ENCODE measurements around the gene TAX1BP3. TPM values are rescaled to one million over a fixed set of nuclear protein-coding genes. Genes with fewer than 3 reads are reported as not detected.

TAX1BP3 gene
- total RNA-seq, 1 donor from 2014 or later, result 81.3 TPM

DNA sequence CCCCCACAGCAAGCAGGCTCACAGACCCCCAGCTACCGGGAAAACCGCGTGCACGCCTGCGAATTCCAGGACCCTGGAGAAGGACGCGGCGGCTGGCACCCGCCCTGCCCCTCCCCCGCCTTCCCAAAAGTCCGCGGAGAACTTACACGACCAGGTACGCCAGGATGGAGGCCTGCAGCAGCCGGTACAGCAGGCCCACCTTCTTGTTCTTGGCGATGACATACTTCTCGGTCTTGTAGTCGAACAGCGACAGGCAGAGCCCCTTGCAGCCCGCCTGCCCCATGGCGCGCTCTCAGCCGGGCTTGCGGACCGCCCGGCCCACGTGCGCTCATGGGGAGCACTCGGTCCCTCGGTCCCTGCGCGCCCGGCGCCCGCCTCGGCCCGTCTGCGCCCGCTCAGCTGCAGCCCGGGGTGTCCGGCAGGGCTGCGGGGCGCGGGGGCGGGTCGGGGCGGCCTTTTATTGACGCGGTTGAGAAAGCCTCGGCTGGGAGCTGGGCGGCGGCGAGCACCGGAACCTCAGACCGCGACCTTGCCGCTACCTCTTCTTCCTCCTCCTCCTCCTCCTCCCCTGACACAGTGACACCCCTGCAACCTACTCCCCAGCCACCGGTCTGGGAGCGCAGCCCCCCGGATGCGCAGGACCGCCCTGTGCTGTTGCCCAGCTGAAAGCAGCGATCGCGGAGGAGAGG lies 27.5 kb upstream of the TAX1BP3 start, which contains the start of gene P2RX5:
P2RX5 (minus strand) TSS at position 433 of the 689 bp plus-strand sequence; CDS start at position 283, 150 bp downstream.
- DNase-seq (ENCODE audit: low spot score, unreplicated experiment), result peak; percentile 37
- peaks cover 53% of the 10 kb centered on the region for H3K27me3 Mint-ChIP-seq
- H3K4me3 Mint-ChIP-seq (ENCODE audit: low read depth), result peak within 1 kb of the TSS; percentile 64
- H3K9me3 Mint-ChIP-seq (ENCODE audit: low read depth), result no peaks in the 10 kb centered on the region
- no peaks in the 10 kb centered on the region for H3K36me3 Mint-ChIP-seq (ENCODE audit: insufficient read depth)
- peaks cover 1% of the 10 kb centered on the region for H3K4me1 Mint-ChIP-seq (ENCODE audit: low read depth)
- TF ChIP-seq, protein P1, sequence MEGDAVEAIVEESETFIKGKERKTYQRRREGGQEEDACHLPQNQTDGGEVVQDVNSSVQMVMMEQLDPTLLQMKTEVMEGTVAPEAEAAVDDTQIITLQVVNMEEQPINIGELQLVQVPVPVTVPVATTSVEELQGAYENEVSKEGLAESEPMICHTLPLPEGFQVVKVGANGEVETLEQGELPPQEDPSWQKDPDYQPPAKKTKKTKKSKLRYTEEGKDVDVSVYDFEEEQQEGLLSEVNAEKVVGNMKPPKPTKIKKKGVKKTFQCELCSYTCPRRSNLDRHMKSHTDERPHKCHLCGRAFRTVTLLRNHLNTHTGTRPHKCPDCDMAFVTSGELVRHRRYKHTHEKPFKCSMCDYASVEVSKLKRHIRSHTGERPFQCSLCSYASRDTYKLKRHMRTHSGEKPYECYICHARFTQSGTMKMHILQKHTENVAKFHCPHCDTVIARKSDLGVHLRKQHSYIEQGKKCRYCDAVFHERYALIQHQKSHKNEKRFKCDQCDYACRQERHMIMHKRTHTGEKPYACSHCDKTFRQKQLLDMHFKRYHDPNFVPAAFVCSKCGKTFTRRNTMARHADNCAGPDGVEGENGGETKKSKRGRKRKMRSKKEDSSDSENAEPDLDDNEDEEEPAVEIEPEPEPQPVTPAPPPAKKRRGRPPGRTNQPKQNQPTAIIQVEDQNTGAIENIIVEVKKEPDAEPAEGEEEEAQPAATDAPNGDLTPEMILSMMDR (IDR thresholded peaks at IDR 0.05; ENCODE audit: unreplicated experiment), result no peak
- no peak within 1 kb of the TSS for H3K27ac Mint-ChIP-seq

GRCh38 chr17:3695129-3695722 lies 26.8 kb upstream of the TAX1BP3 start:
- Mint-ChIP-seq H3K9me3 (ENCODE audit: low read depth) (no peaks in the 10 kb centered on the region), H3K27ac (no peak overlapping the region), H3K36me3 (ENCODE audit: insufficient read depth) (no peaks in the 10 kb centered on the region), H3K27me3 (peaks cover 53% of the 10 kb centered on the region), H3K4me3 (ENCODE audit: low read depth) (no peak overlapping the region), H3K4me1 (ENCODE audit: low read depth) (peaks cover 1% of the 10 kb centered on the region)
- TF ChIP-seq, protein P1 (IDR thresholded peaks at IDR 0.05; ENCODE audit: unreplicated experiment), result no peak
- DNase-seq (ENCODE audit: low spot score, unreplicated experiment), result no peak

DNA sequence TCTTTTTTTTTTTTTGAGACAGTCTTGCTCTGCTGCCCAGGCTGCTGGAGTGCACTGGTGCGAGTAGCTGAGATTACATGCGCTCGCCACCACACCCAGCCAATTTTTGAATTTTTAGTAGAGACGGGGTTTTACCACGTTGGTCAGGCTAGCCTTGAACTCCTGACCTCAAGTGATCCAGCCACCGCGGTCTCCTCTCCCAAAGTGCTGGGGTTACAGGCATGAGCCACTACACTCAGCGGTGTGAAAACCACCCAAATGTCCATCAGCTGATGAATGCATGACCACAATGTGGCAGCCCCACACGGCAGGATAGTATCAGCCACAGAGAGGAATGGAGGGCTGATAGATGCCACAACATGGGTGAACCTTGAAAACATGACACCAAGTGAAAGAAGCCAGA lies 25.5 kb upstream of the TAX1BP3 start:
- Mint-ChIP-seq H3K27me3 (peaks cover 50% of the 10 kb centered on the region), H3K9me3 (ENCODE audit: low read depth) (no peaks in the 10 kb centered on the region), H3K36me3 (ENCODE audit: insufficient read depth) (no peaks in the 10 kb centered on the region), H3K27ac (no peak overlapping the region), H3K4me3 (ENCODE audit: low read depth) (no peak overlapping the region), H3K4me1 (ENCODE audit: low read depth) (peaks cover 1% of the 10 kb centered on the region)
- no peak for DNase-seq (ENCODE audit: low spot score, unreplicated experiment)
- TF ChIP-seq, protein P1 (IDR thresholded peaks at IDR 0.05; ENCODE audit: unreplicated experiment), result no peak

GRCh38 chr17:3693141-3693540 lies 24.8 kb upstream of the TAX1BP3 start:
- no peak overlapping the region for H3K4me3 Mint-ChIP-seq (ENCODE audit: low read depth)
- no peak for DNase-seq (ENCODE audit: low spot score, unreplicated experiment)
- no peak overlapping the region for H3K27ac Mint-ChIP-seq
- peaks cover 47% of the 10 kb centered on the region for H3K27me3 Mint-ChIP-seq
- no peaks in the 10 kb centered on the region for H3K36me3 Mint-ChIP-seq (ENCODE audit: insufficient read depth)
- H3K9me3 Mint-ChIP-seq (ENCODE audit: low read depth), result no peaks in the 10 kb centered on the region
- peaks cover 1% of the 10 kb centered on the region for H3K4me1 Mint-ChIP-seq (ENCODE audit: low read depth)
- TF ChIP-seq, protein P1 (IDR thresholded peaks at IDR 0.05; ENCODE audit: unreplicated experiment), result no peak

DNA sequence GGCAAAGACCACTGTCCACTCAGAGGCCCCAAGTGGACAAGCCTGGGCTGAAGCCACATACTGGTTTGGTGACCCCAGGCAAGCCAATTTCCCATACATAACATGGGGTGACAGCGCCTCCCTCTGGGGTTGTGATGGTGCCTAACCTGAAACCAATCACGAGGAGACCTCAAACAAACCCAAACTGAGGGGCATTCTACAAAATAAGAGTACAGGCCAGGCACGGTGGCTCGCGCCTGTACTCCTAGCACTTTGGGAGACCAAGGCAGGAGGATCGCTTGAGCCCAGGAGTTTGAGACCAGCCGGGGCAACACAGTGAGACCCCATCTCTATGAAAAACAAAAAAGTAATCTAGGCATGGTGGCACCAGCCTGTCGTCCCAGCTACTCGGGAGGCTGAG lies 24.0 kb upstream of the TAX1BP3 start:
- Mint-ChIP-seq H3K27me3 (peaks cover 39% of the 10 kb centered on the region), H3K36me3 (ENCODE audit: insufficient read depth) (no peaks in the 10 kb centered on the region), H3K4me1 (ENCODE audit: low read depth) (peaks cover 1% of the 10 kb centered on the region), H3K9me3 (ENCODE audit: low read depth) (no peaks in the 10 kb centered on the region), H3K4me3 (ENCODE audit: low read depth) (no peak overlapping the region), H3K27ac (no peak overlapping the region)
- TF ChIP-seq, protein P1 (IDR thresholded peaks at IDR 0.05; ENCODE audit: unreplicated experiment), result no peak
- DNase-seq (ENCODE audit: low spot score, unreplicated experiment), result no peak
